Lower leg skin (tissue), 3 donors: ENCODE measurements around the gene ROGDI.

ENCODE experiments used
- POLR2A ChIP-seq, 2 donors: fragments of 450-650 bp; IDR thresholded peaks; one replicate each; pipeline ENCODE4 v1.6.1; 2016 to 2017; ENCODE audit warnings: antibody characterized with exemption in 2 of 2, mild to moderate bottlenecking in 1 of 2, moderate library complexity in 1 of 2
- TF ChIP-seq, protein P1 (sequence below), 3 donors: fragments of 450-650 bp; IDR thresholded peaks; one replicate each; pipeline ENCODE4 v1.5.1; 2016; ENCODE audit warnings: antibody characterized with exemption in 3 of 3, mild to moderate bottlenecking in 3 of 3, moderate library complexity in 2 of 3

DNA sequence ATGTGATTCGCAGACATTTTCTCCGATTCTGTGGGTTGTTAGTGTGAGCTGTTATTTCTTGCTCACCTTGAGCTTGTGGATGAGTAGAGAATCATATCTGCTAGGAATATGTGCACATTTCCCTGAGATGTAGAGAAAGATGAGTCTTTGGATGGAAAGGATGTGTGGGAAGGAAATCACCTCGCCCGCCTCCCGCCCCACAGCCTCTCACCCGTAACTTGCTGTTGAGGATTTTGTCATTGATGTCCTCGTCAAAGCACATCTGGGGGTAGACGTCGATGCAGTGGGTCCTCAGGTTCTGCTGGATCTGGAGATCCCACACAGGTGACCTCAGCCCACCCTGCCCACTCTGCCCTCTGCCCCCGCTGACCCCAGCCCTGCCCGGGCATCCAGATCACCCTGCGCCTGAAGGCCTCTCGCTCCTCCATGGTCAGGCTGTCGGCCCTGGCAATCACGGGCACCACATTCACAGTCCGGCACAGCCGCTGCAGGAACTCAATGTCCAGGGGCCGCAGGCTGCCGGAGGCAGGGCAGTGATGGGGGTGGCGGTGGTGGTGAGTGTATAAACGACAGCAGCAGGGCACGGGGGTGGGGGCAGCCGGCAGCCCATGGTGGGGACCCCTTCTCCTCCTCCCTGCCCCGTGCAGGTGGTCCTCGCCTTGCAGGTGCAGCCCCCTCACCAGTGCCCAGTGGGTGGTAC lies 19.0 kb downstream of the ROGDI start:
- TF ChIP-seq, protein P1, sequence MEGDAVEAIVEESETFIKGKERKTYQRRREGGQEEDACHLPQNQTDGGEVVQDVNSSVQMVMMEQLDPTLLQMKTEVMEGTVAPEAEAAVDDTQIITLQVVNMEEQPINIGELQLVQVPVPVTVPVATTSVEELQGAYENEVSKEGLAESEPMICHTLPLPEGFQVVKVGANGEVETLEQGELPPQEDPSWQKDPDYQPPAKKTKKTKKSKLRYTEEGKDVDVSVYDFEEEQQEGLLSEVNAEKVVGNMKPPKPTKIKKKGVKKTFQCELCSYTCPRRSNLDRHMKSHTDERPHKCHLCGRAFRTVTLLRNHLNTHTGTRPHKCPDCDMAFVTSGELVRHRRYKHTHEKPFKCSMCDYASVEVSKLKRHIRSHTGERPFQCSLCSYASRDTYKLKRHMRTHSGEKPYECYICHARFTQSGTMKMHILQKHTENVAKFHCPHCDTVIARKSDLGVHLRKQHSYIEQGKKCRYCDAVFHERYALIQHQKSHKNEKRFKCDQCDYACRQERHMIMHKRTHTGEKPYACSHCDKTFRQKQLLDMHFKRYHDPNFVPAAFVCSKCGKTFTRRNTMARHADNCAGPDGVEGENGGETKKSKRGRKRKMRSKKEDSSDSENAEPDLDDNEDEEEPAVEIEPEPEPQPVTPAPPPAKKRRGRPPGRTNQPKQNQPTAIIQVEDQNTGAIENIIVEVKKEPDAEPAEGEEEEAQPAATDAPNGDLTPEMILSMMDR (IDR thresholded peaks at IDR 0.05) = no peak
- TF ChIP-seq POLR2A (IDR thresholded peaks at IDR 0.05) = no peak
